B cell (primary cell): ENCODE results near the gene MRPL41. TPM values are rescaled to one million over a fixed set of nuclear protein-coding genes. Genes with fewer than 3 reads are reported as not detected.
"Not testable (repeated sequence)": the region's sequence is repeated elsewhere in the genome, so short reads cannot be mapped to it uniquely, and the experiment has no call there.

Experiments
- ATAC-seq: fragments of 200-7000 bp; cut with Tn5 transposase; one replicate; pipeline ENCODE4 v1.10.0; 2021; ENCODE audit warnings: low read depth, mild to moderate bottlenecking, moderate number of reproducible peaks, moderate library complexity
- CTCF ChIA-PET: fragments of 350-600 bp; sonication (Branson Sonifier 250); formaldehyde crosslinking; loops from one replicate; lab custom pipeline; 2021; ENCODE audit warnings: antibody characterized with exemption, inconsistent platforms; lab: Charles Lee
- POLR2A ChIA-PET: fragments of 350-600 bp; sonication (Branson Sonifier 250); formaldehyde crosslinking; loops from one replicate; lab custom pipeline; 2021; ENCODE audit warnings: antibody characterized with exemption; lab: Charles Lee
- DNase-seq: peaks from one replicate; pipeline ENCODE4 v3.0.0; 2013
- H2AFZ ChIP-seq: 2 replicates; pipeline ENCODE4 v1.6.1; 2012; ENCODE audit warnings: mild to moderate bottlenecking, low read depth, low read length; ENCODE audit not compliant: insufficient read depth, poor library complexity, severe bottlenecking
- H3K27ac ChIP-seq, 2 donors: 1 replicate in 1 of 2; 2 replicates in 1 of 2; pipeline ENCODE4 v1.5.1; 2012 to 2013; ENCODE audit warnings: low read length in 2 of 2, mild to moderate bottlenecking in 2 of 2, moderate library complexity in 1 of 2
- H3K27me3 ChIP-seq, 4 experiments: fragments of 200-600 bp in 1 of 4; sonication (generic) in 1 of 4; replicated peaks in 1 of 4; 1 replicate in 2 of 4; 2 replicates in 2 of 4; pipeline versions ENCODE4 v1.6.1 to v1.7.0; 2013 to 2016; ENCODE audit warnings: low read length in 3 of 4, mild to moderate bottlenecking in 2 of 4, mixed read lengths in 1 of 4, moderate library complexity in 1 of 4; ENCODE audit not compliant: insufficient read depth in 4 of 4, control insufficient read depth in 3 of 4; ENCODE audit errors: control extremely low read depth in 1 of 4
- H3K36me3 ChIP-seq, 2 experiments: replicated peaks in 1 of 2; 1 replicate in 1 of 2; 2 replicates in 1 of 2; pipeline versions ENCODE4 v1.6.1 to v1.7.1; 2013; ENCODE audit warnings: low read length in 1 of 2; ENCODE audit not compliant: insufficient read depth in 2 of 2, control insufficient read depth in 1 of 2; ENCODE audit errors: control extremely low read depth in 1 of 2, extremely low read depth in 1 of 2
- H3K4me1 ChIP-seq, 2 donors: fragments of 200-600 bp in 1 of 2; sonication (generic) in 1 of 2; 1 replicate in 1 of 2; 2 replicates in 1 of 2; pipeline versions ENCODE4 v1.5.1 to v1.6.1; 2013 to 2017; ENCODE audit warnings: low read length in 2 of 2; ENCODE audit not compliant: control insufficient read depth in 2 of 2, insufficient read depth in 2 of 2
- H3K4me2 ChIP-seq: replicated peaks from 2 replicates; pipeline ENCODE3; 2012; ENCODE audit warnings: mild to moderate bottlenecking, low read depth, low read length; ENCODE audit not compliant: poor library complexity, severe bottlenecking
- H3K4me3 ChIP-seq, 5 experiments: fragments of 200-600 bp in 1 of 5; sonication (generic) in 1 of 5; 1 replicate in 3 of 5; 2 replicates in 2 of 5; pipeline versions ENCODE4 v1.5.1 to v1.7.0; 2011 to 2016; ENCODE audit warnings: low read length in 4 of 5, mild to moderate bottlenecking in 4 of 5, low read depth in 2 of 5, control low read depth in 1 of 5, moderate library complexity in 1 of 5; ENCODE audit not compliant: insufficient read depth in 1 of 5; ENCODE audit errors: control extremely low read depth in 1 of 5, extremely low read depth in 1 of 5
- H3K79me2 ChIP-seq: fragments of 200-600 bp; sonication (generic); one replicate; pipeline ENCODE4 v1.6.0; 2016; ENCODE audit warnings: low read length; ENCODE audit not compliant: control insufficient read depth, insufficient read depth
- H3K9ac ChIP-seq: fragments of 200-600 bp; sonication (generic); 2 replicates; pipeline ENCODE4 v1.6.1; 2017; ENCODE audit warnings: mild to moderate bottlenecking, low read length, moderate library complexity
- H3K9me3 ChIP-seq, 3 donors: one replicate each; pipeline versions ENCODE4 v1.6.1 to v1.7.1; 2013; ENCODE audit warnings: low read length in 2 of 3; ENCODE audit not compliant: control insufficient read depth in 2 of 3, insufficient read depth in 1 of 3; ENCODE audit errors: control extremely low read depth in 1 of 3
- H4K20me1 ChIP-seq: 2 replicates; pipeline ENCODE4 v1.6.0; 2012; ENCODE audit warnings: mild to moderate bottlenecking, low read length; ENCODE audit not compliant: insufficient read depth, control insufficient read depth, poor library complexity, severe bottlenecking
- H3K27ac Mint-ChIP-seq: one replicate; pipeline ENCODE4 v1.8.0; 2021; ENCODE audit warnings: mixed read lengths
- H3K27me3 Mint-ChIP-seq: one replicate; pipeline ENCODE4 v1.8.0; 2021; ENCODE audit warnings: mixed read lengths
- H3K4me1 Mint-ChIP-seq: one replicate; pipeline ENCODE4 v1.8.0; 2021; ENCODE audit warnings: mixed read lengths
- H3K4me3 Mint-ChIP-seq: one replicate; pipeline ENCODE4 v1.8.0; 2021; ENCODE audit warnings: mixed read lengths
- H3K9me3 Mint-ChIP-seq: one replicate; pipeline ENCODE4 v1.8.0; 2022; ENCODE audit warnings: mixed read lengths; ENCODE audit not compliant: insufficient read depth
- EZH2 ChIP-seq: IDR thresholded peaks from 2 replicates; pipeline ENCODE4 v1.6.1; 2012; ENCODE audit warnings: borderline replicate concordance, low read depth, mild to moderate bottlenecking, moderate library complexity, low read length; ENCODE audit not compliant: insufficient read depth, poor library complexity, severe bottlenecking
- WGBS: methylation state at CpG from one replicate; pipeline ENCODE4 v1.1.5; 2013; ENCODE audit warnings: missing lambda C conversion rate; ENCODE audit not compliant: insufficient coverage; 5-methylcytosine and 5-hydroxymethylcytosine counted together
- intact Hi-C: fragments of 100-400 bp; cut with micrococcal nuclease; formaldehyde crosslinking; loops from one replicate; pipeline ENCODE4 v1.10.0; 2022
- polyA plus RNA-seq: library from polyadenylated mRNA; depleted of rRNA; stranded (reverse); fragments of >200 nt; gene quantifications from 2 replicates; pipeline ENCODE4 v1.2.3, GENCODE V29; 2012
- total RNA-seq, 2 donors: library from RNA; stranded (reverse); fragments of 120-200 nt in 1 of 2; gene quantifications; 1 replicate in 1 of 2; 2 replicates in 1 of 2; pipeline versions ENCODE4 v1.2.3 to v1.2.4, GENCODE V29; 2013 to 2022
- TF ChIP-seq, protein P1 (sequence below): fragments of 200-600 bp; IDR thresholded peaks from one replicate; pipeline ENCODE4 v1.8.0; 2022; ENCODE audit warnings: antibody characterized with exemption, mild to moderate bottlenecking

MRPL41 gene
- total and polyA plus RNA-seq, 2 donors (not counting 1 experiment from before 2014, with no cell fraction given): 59.2 to 70.9 TPM

GRCh38 chr9:137518661-137519459, 32.8 kb upstream of the MRPL41 start:
- H3K36me3 ChIP-seq, H3K27me3 ChIP-seq, H2AFZ ChIP-seq, DNase-seq, H3K4me1 Mint-ChIP-seq, ATAC-seq, H3K27ac ChIP-seq, H3K4me2 ChIP-seq, H3K27me3 Mint-ChIP-seq, H3K4me3 Mint-ChIP-seq, H3K9ac ChIP-seq, CTCF ChIA-PET, H3K4me1 ChIP-seq, H3K4me3 ChIP-seq, H4K20me1 ChIP-seq, H3K79me2 ChIP-seq, H3K27ac Mint-ChIP-seq, H3K9me3 Mint-ChIP-seq, H3K9me3 ChIP-seq, POLR2A ChIA-PET, intact Hi-C loops: not testable (repeated sequence)
- 81% methylated on average over 8 of the region's 13 CpGs for WGBS

GRCh38 chr9:137519553-137519952, 32.1 kb upstream of the MRPL41 start:
- no peaks in the 10 kb centered on the region for H3K27me3 ChIP-seq
- intact Hi-C loops: no loop called here
- ATAC-seq: no peak
- no peaks in the 10 kb centered on the region for H4K20me1 ChIP-seq
- Mint-ChIP-seq H3K27ac (no peak overlapping the region), H3K4me3 (no peak overlapping the region), H3K9me3 (no peaks in the 10 kb centered on the region), H3K27me3 (no peaks in the 10 kb centered on the region), H3K4me1 (no peaks in the 10 kb centered on the region)
- H3K79me2 ChIP-seq: no peaks in the 10 kb centered on the region
- no peaks in the 10 kb centered on the region for H3K4me1 ChIP-seq
- POLR2A ChIA-PET: no interaction called here
- H3K9ac ChIP-seq: no peak overlapping the region
- H2AFZ ChIP-seq: no peak overlapping the region
- no peak overlapping the region for H3K27ac ChIP-seq
- H3K4me2 ChIP-seq: no peak overlapping the region
- H3K9me3 ChIP-seq: no peaks in the 10 kb centered on the region
- 88% methylated on average over 10 of the region's 10 CpGs for WGBS
- peaks cover 1 to 3% of the 10 kb centered on the region in 2 experiments for H3K36me3 ChIP-seq
- no peak for DNase-seq
- TF ChIP-seq, protein P1, sequence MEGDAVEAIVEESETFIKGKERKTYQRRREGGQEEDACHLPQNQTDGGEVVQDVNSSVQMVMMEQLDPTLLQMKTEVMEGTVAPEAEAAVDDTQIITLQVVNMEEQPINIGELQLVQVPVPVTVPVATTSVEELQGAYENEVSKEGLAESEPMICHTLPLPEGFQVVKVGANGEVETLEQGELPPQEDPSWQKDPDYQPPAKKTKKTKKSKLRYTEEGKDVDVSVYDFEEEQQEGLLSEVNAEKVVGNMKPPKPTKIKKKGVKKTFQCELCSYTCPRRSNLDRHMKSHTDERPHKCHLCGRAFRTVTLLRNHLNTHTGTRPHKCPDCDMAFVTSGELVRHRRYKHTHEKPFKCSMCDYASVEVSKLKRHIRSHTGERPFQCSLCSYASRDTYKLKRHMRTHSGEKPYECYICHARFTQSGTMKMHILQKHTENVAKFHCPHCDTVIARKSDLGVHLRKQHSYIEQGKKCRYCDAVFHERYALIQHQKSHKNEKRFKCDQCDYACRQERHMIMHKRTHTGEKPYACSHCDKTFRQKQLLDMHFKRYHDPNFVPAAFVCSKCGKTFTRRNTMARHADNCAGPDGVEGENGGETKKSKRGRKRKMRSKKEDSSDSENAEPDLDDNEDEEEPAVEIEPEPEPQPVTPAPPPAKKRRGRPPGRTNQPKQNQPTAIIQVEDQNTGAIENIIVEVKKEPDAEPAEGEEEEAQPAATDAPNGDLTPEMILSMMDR: no peak
- TF ChIP-seq EZH2: no peak
- CTCF ChIA-PET: no interaction called here
- no peak overlapping the region for H3K4me3 ChIP-seq
